ENCODE data around the gene TBC1D12. TPM values are rescaled to one million over a fixed set of nuclear protein-coding genes. Genes with fewer than 3 reads are reported as not detected.
A peak's percentile ranks its signal among the peaks of the same experiment; 100 is the strongest.

TBC1D12 gene
- total RNA-seq, 3 donors from 2014 or later, result 19.0 to 29.4 (median 27.2) TPM

GRCh38 chr10:94424714-94425337, 22.5 kb downstream of the TBC1D12 start:
- intact Hi-C loops (cut with DNase I; ENCODE audit: low total_unique reads), result no loop called here
- H3K27me3 ChIP-seq, result no peaks in the 10 kb centered on the region
- no peak for DNase-seq (ENCODE audit: low spot score in 2 of 2)
- H3K36me3 ChIP-seq, result no peaks in the 10 kb centered on the region
- no peak for TF ChIP-seq CTCF (IDR thresholded peaks at IDR 0.05)
- no peak for TF ChIP-seq POLR2AphosphoS5 (IDR thresholded peaks at IDR 0.05)
- no peak for TF ChIP-seq POLR2A (IDR thresholded peaks at IDR 0.05)
- peaks cover 0 to 18% of the 10 kb centered on the region in 2 donors for H3K9me3 ChIP-seq
- H3K27ac ChIP-seq, result no peak overlapping the region
- no peaks in the 10 kb centered on the region for H3K4me1 ChIP-seq
- H3K4me3 ChIP-seq, result no peak overlapping the region

DNA sequence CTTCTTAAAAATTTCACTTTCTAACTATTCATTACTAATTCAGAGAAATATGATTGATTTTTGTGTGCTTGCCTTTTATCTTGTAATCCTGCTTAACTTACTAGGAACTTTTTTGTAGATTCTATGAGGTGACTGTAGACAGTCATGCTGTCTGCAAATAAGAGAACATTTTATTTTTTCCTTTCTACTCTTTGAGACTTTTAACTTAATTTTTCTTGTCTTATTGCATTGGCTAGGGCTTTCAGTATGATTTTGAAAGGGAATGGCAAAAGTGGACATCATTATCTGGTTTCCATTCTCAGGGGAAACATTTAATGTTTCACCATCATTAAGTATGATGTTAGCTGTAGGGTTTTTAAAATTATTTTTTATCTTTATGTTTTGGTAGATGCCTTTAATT, 23.6 kb downstream of the TBC1D12 start:
- Histone ChIP-seq H3K36me3 (no peaks in the 10 kb centered on the region), H3K4me3 (no peak overlapping the region), H3K27ac (no peak overlapping the region), H3K9me3 (peaks cover 0 to 18% of the 10 kb centered on the region in 2 donors), H3K4me1 (no peaks in the 10 kb centered on the region), H3K27me3 (no peaks in the 10 kb centered on the region)
- TF ChIP-seq CTCF (IDR thresholded peaks at IDR 0.05) (no peak), POLR2A (IDR thresholded peaks at IDR 0.05) (no peak), POLR2AphosphoS5 (IDR thresholded peaks at IDR 0.05) (no peak)
- intact Hi-C loops (cut with DNase I; ENCODE audit: low total_unique reads), result no loop called here
- DNase-seq (ENCODE audit: low spot score in 2 of 2), result no peak

GRCh38 chr10:94427166-94427565, 24.8 kb downstream of the TBC1D12 start:
- no peak overlapping the region for H3K27ac ChIP-seq
- no peak for DNase-seq (ENCODE audit: low spot score in 2 of 2)
- no peaks in the 10 kb centered on the region for H3K36me3 ChIP-seq
- H3K4me1 ChIP-seq, result no peaks in the 10 kb centered on the region
- no peak for TF ChIP-seq CTCF (IDR thresholded peaks at IDR 0.05)
- no peak for TF ChIP-seq POLR2A (IDR thresholded peaks at IDR 0.05)
- intact Hi-C loops (cut with DNase I; ENCODE audit: low total_unique reads), result no loop called here
- peaks cover 0 to 18% of the 10 kb centered on the region in 2 donors for H3K9me3 ChIP-seq
- no peaks in the 10 kb centered on the region for H3K27me3 ChIP-seq
- no peak overlapping the region for H3K4me3 ChIP-seq

- peaks cover 0 to 18% of the 10 kb centered on the region in 2 donors for H3K9me3 ChIP-seq
- no peaks in the 10 kb centered on the region for H3K4me1 ChIP-seq
- H3K27ac ChIP-seq, result peak overlapping the region in 1 of 2 donors; percentile 29
- intact Hi-C loops (cut with DNase I; ENCODE audit: low total_unique reads), result no loop called here
- no peak for DNase-seq (ENCODE audit: low spot score in 2 of 2)
- H3K27me3 ChIP-seq, result no peaks in the 10 kb centered on the region
- H3K36me3 ChIP-seq, result no peaks in the 10 kb centered on the region
- no peak overlapping the region for H3K4me3 ChIP-seq
- TF ChIP-seq POLR2A (IDR thresholded peaks at IDR 0.05) (no peak), POLR2AphosphoS5 (IDR thresholded peaks at IDR 0.05) (no peak), CTCF (IDR thresholded peaks at IDR 0.05) (no peak)
Observed at GRCh38 chr10:94428766-94429707, 26.7 kb downstream of the TBC1D12 start.

DNA sequence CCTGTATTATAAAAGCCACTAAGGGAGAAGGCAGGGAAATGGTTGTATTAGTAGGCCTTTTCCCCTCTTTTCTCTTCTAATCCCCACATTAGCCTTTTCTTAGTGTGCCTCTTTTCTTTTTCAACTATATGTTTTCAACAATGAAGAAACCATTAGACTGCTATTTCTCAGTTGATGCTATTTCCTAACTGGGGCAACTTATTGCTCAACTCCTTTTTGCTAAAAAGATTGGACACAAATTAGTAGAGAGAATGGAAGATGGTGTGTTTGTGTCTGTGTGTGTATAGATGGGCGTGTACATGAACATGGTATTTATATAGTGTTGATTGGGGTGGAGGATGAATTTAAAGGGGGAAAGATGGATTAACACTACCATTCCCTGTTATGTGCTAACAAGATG, 28.4 kb downstream of the TBC1D12 start:
- DNase-seq (ENCODE audit: low spot score in 2 of 2), result no peak
- Histone ChIP-seq H3K4me1 (no peaks in the 10 kb centered on the region), H3K27me3 (no peaks in the 10 kb centered on the region), H3K9me3 (peaks cover 0 to 9% of the 10 kb centered on the region in 2 donors), H3K4me3 (no peak overlapping the region), H3K36me3 (no peaks in the 10 kb centered on the region), H3K27ac (peak overlapping the region in 1 of 2 donors; percentile 35)
- intact Hi-C loops (cut with DNase I; ENCODE audit: low total_unique reads), result no loop called here
- TF ChIP-seq POLR2AphosphoS5 (IDR thresholded peaks at IDR 0.05) (no peak), CTCF (IDR thresholded peaks at IDR 0.05) (no peak), POLR2A (IDR thresholded peaks at IDR 0.05) (no peak)
